OCI-LY7 (cell line): ENCODE measurements around the gene CDCA5. TPM values are rescaled to one million over a fixed set of nuclear protein-coding genes. Genes with fewer than 3 reads are reported as not detected.
A peak's percentile ranks its signal among the peaks of the same experiment; 100 is the strongest.

Experiments used
- BruUV-seq: library from RNA; stranded (reverse); fragments of 400-500 nt; replicated peaks from 2 replicates; lab custom pipeline; 2021; lab: Mats Ljungman, UMichigan
- CTCF ChIA-PET: fragments of 300-600 bp; sonication (Branson Sonifier 250); formaldehyde crosslinking; loops from one replicate; lab custom pipeline; 2022; ENCODE audit warnings: antibody characterized with exemption; ENCODE audit not compliant: unreplicated experiment; lab: Charles Lee
- POLR2A ChIA-PET: fragments of 300-600 bp; sonication (Branson Sonifier 250); formaldehyde crosslinking; loops from one replicate; lab custom pipeline; 2022; ENCODE audit warnings: antibody characterized with exemption; lab: Charles Lee
- DNase-seq: peaks from one replicate; pipeline ENCODE4 v3.0.0-alpha.2; 2015; ENCODE audit warnings: low spot score
- H2AFZ ChIP-seq: fragments of 200-600 bp; sonication (generic), shearing (Covaris generic); 2 replicates; pipeline ENCODE4 v1.6.1; 2014; ENCODE audit warnings: mild to moderate bottlenecking, antibody characterized with exemption, low read length, moderate library complexity
- H3K27ac ChIP-seq: fragments of 200-600 bp; sonication (generic); 2 replicates; pipeline ENCODE4 v1.5.1; 2014; ENCODE audit warnings: mixed run types, low read depth, mild to moderate bottlenecking, moderate library complexity, low read length, inconsistent platforms; ENCODE audit not compliant: poor library complexity, severe bottlenecking
- H3K36me3 ChIP-seq: fragments of 200-600 bp; sonication (generic); 2 replicates; pipeline ENCODE4 v1.6.1; 2014; ENCODE audit warnings: mild to moderate bottlenecking, antibody characterized with exemption, low read length, moderate library complexity, mixed read lengths; ENCODE audit not compliant: insufficient read depth
- H3K4me1 ChIP-seq: fragments of 200-600 bp; sonication (generic); 2 replicates; pipeline ENCODE4 v1.5.1; 2014; ENCODE audit warnings: mild to moderate bottlenecking, low read length; ENCODE audit not compliant: insufficient read depth, poor library complexity, severe bottlenecking
- H3K4me2 ChIP-seq: fragments of 200-600 bp; sonication (generic); 2 replicates; pipeline ENCODE4 v1.6.1; 2014; ENCODE audit warnings: mild to moderate bottlenecking, low read length
- H3K4me3 ChIP-seq: fragments of 200-600 bp; sonication (generic); 2 replicates; pipeline ENCODE4 v1.5.1; 2014; ENCODE audit warnings: mild to moderate bottlenecking, low read depth, low read length; ENCODE audit not compliant: poor library complexity, severe bottlenecking
- H3K79me2 ChIP-seq: fragments of 200-600 bp; sonication (generic); 2 replicates; pipeline ENCODE4 v1.6.1; 2016; ENCODE audit warnings: low read depth, mild to moderate bottlenecking, low read length, moderate library complexity, mixed read lengths; ENCODE audit not compliant: insufficient read depth
- H3K9me2 ChIP-seq: fragments of 200-600 bp; sonication (generic); 2 replicates; pipeline ENCODE4 v1.6.1; 2016; ENCODE audit warnings: mild to moderate bottlenecking, low read length, mixed read lengths; ENCODE audit not compliant: insufficient read depth
- H3K9me3 ChIP-seq: fragments of 200-600 bp; sonication (generic); 2 replicates; pipeline ENCODE4 v1.6.1; 2014; ENCODE audit warnings: mild to moderate bottlenecking, mixed run types, low read length, mixed read lengths
- H4K20me1 ChIP-seq: fragments of 200-600 bp; sonication (generic); 2 replicates; pipeline ENCODE4 v1.6.1; 2014; ENCODE audit warnings: mild to moderate bottlenecking, antibody characterized with exemption, low read length, moderate library complexity, mixed read lengths; ENCODE audit not compliant: insufficient read depth
- EZH2phosphoT487 ChIP-seq: fragments of 200-600 bp; sonication (generic); IDR thresholded peaks from 2 replicates; pipeline ENCODE4 v1.6.1; 2018; ENCODE audit warnings: low read depth, borderline replicate concordance, mild to moderate bottlenecking, mixed run types, antibody characterized with exemption, low read length, moderate library complexity, mixed read lengths
- intact Hi-C: fragments of 100-400 bp; cut with micrococcal nuclease; formaldehyde crosslinking; loops from one replicate; pipeline ENCODE4 v1.10.0; 2022; ENCODE audit not compliant: unreplicated experiment
- total RNA-seq, 2 experiments: library from RNA; depleted of rRNA in 1 of 2; stranded (reverse); fragments of >200 nt in 1 of 2; shearing (Covaris generic) in 1 of 2; gene quantifications; 2 replicates each; pipeline ENCODE4 v1.2.3, GENCODE V29; 2014 to 2022
- TF ChIP-seq, protein P1 (sequence below): fragments of 200-600 bp; sonication (generic); conservative IDR thresholded peaks from 2 replicates; pipeline ENCODE4 v1.5.1; 2014; ENCODE audit warnings: mild to moderate bottlenecking, antibody characterized with exemption, low read length, moderate library complexity, mixed read lengths

Gene CDCA5
- total RNA-seq, 2 experiments from 2014 or later: 135 to 151 TPM

GRCh38 chr11:65078786-65079342 is 5.0 kb downstream of the CDCA5 start:
- Histone ChIP-seq H3K36me3 (peaks cover 89% of the 10 kb centered on the region), H2AFZ (no peak overlapping the region), H4K20me1 (peaks cover 12% of the 10 kb centered on the region), H3K4me2 (peak overlapping the region; percentile 68), H3K79me2 (peaks cover 65% of the 10 kb centered on the region), H3K27ac (peak overlapping the region; percentile 60), H3K9me3 (no peaks in the 10 kb centered on the region), H3K4me1 (peaks cover 51% of the 10 kb centered on the region), H3K9me2 (no peaks in the 10 kb centered on the region), H3K4me3 (peak overlapping the region; percentile 38)
- intact Hi-C loops: no loop called here
- DNase-seq: no peak
- TF ChIP-seq EZH2phosphoT487: no peak
- TF ChIP-seq, protein P1, sequence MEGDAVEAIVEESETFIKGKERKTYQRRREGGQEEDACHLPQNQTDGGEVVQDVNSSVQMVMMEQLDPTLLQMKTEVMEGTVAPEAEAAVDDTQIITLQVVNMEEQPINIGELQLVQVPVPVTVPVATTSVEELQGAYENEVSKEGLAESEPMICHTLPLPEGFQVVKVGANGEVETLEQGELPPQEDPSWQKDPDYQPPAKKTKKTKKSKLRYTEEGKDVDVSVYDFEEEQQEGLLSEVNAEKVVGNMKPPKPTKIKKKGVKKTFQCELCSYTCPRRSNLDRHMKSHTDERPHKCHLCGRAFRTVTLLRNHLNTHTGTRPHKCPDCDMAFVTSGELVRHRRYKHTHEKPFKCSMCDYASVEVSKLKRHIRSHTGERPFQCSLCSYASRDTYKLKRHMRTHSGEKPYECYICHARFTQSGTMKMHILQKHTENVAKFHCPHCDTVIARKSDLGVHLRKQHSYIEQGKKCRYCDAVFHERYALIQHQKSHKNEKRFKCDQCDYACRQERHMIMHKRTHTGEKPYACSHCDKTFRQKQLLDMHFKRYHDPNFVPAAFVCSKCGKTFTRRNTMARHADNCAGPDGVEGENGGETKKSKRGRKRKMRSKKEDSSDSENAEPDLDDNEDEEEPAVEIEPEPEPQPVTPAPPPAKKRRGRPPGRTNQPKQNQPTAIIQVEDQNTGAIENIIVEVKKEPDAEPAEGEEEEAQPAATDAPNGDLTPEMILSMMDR: no peak
- POLR2A ChIA-PET: no interaction called here
- CTCF ChIA-PET: interaction anchor here (1.0 kb wide), 1 partner anchor 66 kb away, joined by 4 read pairs; no protein-coding TSS in a partner anchor
- BruUV-seq: no TSS peak

- Histone ChIP-seq H3K9me3 (no peaks in the 10 kb centered on the region), H3K9me2 (no peaks in the 10 kb centered on the region), H3K4me2 (peak overlapping the region; percentile 68), H3K4me3 (peak overlapping the region; percentile 38), H4K20me1 (peaks cover 11% of the 10 kb centered on the region), H3K27ac (peak overlapping the region; percentile 60), H2AFZ (no peak overlapping the region), H3K79me2 (peaks cover 58% of the 10 kb centered on the region), H3K4me1 (peaks cover 51% of the 10 kb centered on the region), H3K36me3 (peaks cover 85% of the 10 kb centered on the region)
- ChIA-PET POLR2A (no interaction called here), CTCF (interaction anchor here (1.0 kb wide), 1 partner anchor 65 kb away, joined by 4 read pairs; no protein-coding TSS in a partner anchor)
- DNase-seq: peak; percentile 71
- no TSS peak for BruUV-seq
- TF ChIP-seq, protein P1: peak; percentile 81
- TF ChIP-seq EZH2phosphoT487: no peak
- intact Hi-C loops: no loop called here
Measured at GRCh38 chr11:65078151-65078550, 5.7 kb downstream of the CDCA5 start.

GRCh38 chr11:65077451-65077850 is 6.4 kb downstream of the CDCA5 start:
- peaks cover 5% of the 10 kb centered on the region; the same call in 1 of the 2 replicates for H4K20me1 ChIP-seq

More at GRCh38 chr11:65077451-65077850, 6.4 kb downstream of the CDCA5 start:
- H3K36me3 ChIP-seq: peaks cover 78% of the 10 kb centered on the region
- no peak overlapping the region for H3K4me3 ChIP-seq
- DNase-seq: peak; percentile 34
- no peaks in the 10 kb centered on the region for H3K9me2 ChIP-seq
- no peak overlapping the region for H3K27ac ChIP-seq
- intact Hi-C loops: no loop called here
- POLR2A ChIA-PET: no interaction called here
- peak overlapping the region; percentile 68; the same call in 1 of the 2 replicates for H3K4me2 ChIP-seq
- BruUV-seq: TSS peak; percentile 25
- no peaks in the 10 kb centered on the region for H3K9me3 ChIP-seq
- no peak overlapping the region for H2AFZ ChIP-seq
- peaks cover 49% of the 10 kb centered on the region for H3K4me1 ChIP-seq
- H3K79me2 ChIP-seq: peaks cover 51% of the 10 kb centered on the region
- CTCF ChIA-PET: no interaction called here
- TF ChIP-seq, protein P1: no peak
- TF ChIP-seq EZH2phosphoT487: no peak
